HG02885 (cell line): ENCODE data around the gene LYRM4.

Source experiments
- ATAC-seq: cut with Tn5 transposase; IDR thresholded peaks from one replicate; pipeline ENCODE4 v1.9.1; 2021; ENCODE audit warnings: mild to moderate bottlenecking; ENCODE audit not compliant: unreplicated experiment, poor library complexity

LYRM4 gene

GRCh38 chr6:5085648-5086293 lies 175.0 kb downstream of the LYRM4 start:
- ATAC-seq = peak; percentile 37

- peak; percentile 57 for ATAC-seq
Observed at GRCh38 chr6:5084781-5085647, 175.7 kb downstream of the LYRM4 start, which contains the start of gene PPP1R3G. Gene PPP1R3G (plus strand): TSS chr6:5085341. CDS start chr6:5085486, 145 bp downstream.

GRCh38 chr6:5084360-5084780 lies 176.4 kb downstream of the LYRM4 start:
- ATAC-seq = peak; percentile 38

- no peak for ATAC-seq
Observed at GRCh38 chr6:5083813-5084359, 176.9 kb downstream of the LYRM4 start.

- ATAC-seq = no peak
Observed at GRCh38 chr6:5083307-5083583, 177.5 kb downstream of the LYRM4 start.

GRCh38 chr6:5082487-5083306 lies 178.1 kb downstream of the LYRM4 start:
- ATAC-seq = no peak

- no peak for ATAC-seq
Observed at GRCh38 chr6:5081955-5082354, 178.8 kb downstream of the LYRM4 start.

- ATAC-seq = no peak
Observed at GRCh38 chr6:5081182-5081581, 179.6 kb downstream of the LYRM4 start.

GRCh38 chr6:5080574-5080973 lies 180.2 kb downstream of the LYRM4 start:
- no peak for ATAC-seq

GRCh38 chr6:5079692-5080091 lies 181.1 kb downstream of the LYRM4 start:
- ATAC-seq = no peak

GRCh38 chr6:5078121-5078669 lies 182.6 kb downstream of the LYRM4 start:
- ATAC-seq = peak; percentile 78

GRCh38 chr6:5076931-5077330 lies 183.8 kb downstream of the LYRM4 start:
- ATAC-seq = no peak

- ATAC-seq = no peak
Observed at GRCh38 chr6:5073992-5074391, 186.8 kb downstream of the LYRM4 start.

- ATAC-seq = peak; percentile 46
Observed at GRCh38 chr6:5072440-5072839, 188.3 kb downstream of the LYRM4 start.

- ATAC-seq = no peak
Observed at GRCh38 chr6:5071216-5071615, 189.5 kb downstream of the LYRM4 start.

- ATAC-seq = no peak
Observed at GRCh38 chr6:5068153-5068751, 192.5 kb downstream of the LYRM4 start.

- no peak for ATAC-seq
Observed at GRCh38 chr6:5067305-5067704, 193.4 kb downstream of the LYRM4 start.

- ATAC-seq = no peak
Observed at GRCh38 chr6:5066456-5067093, 194.2 kb downstream of the LYRM4 start.

- no peak for ATAC-seq
Observed at GRCh38 chr6:5063617-5064016, 197.1 kb downstream of the LYRM4 start.

GRCh38 chr6:5061152-5061551 lies 199.6 kb downstream of the LYRM4 start:
- ATAC-seq = no peak
